Panc1 (cell line): ENCODE results near the gene AFDN.

Experiments
- POLR2AphosphoS5 ChIP-seq: IDR thresholded peaks from 2 replicates; pipeline ENCODE4 v1.6.1; 2012; ENCODE audit warnings: mild to moderate bottlenecking, low read depth, low read length, moderate library complexity
- SIN3A ChIP-seq: IDR thresholded peaks from 2 replicates; pipeline ENCODE4 v1.6.1; 2012; ENCODE audit warnings: low read depth, mild to moderate bottlenecking, low read length, moderate library complexity, borderline replicate concordance; ENCODE audit not compliant: insufficient read depth
- TF ChIP-seq, protein P1 (sequence below): fragments of 450-650 bp; IDR thresholded peaks from 2 replicates; pipeline ENCODE4 v1.5.1; 2017; ENCODE audit warnings: mild to moderate bottlenecking
- TF ChIP-seq, protein P2 (sequence below), 2 experiments: IDR thresholded peaks; 2 replicates each; pipeline ENCODE4 v1.6.1; 2011 to 2012; ENCODE audit warnings: low read depth in 2 of 2, control low read depth in 1 of 2, low read length in 1 of 2, mild to moderate bottlenecking in 1 of 2, moderate library complexity in 1 of 2; ENCODE audit not compliant: insufficient read depth in 1 of 2

DNA sequence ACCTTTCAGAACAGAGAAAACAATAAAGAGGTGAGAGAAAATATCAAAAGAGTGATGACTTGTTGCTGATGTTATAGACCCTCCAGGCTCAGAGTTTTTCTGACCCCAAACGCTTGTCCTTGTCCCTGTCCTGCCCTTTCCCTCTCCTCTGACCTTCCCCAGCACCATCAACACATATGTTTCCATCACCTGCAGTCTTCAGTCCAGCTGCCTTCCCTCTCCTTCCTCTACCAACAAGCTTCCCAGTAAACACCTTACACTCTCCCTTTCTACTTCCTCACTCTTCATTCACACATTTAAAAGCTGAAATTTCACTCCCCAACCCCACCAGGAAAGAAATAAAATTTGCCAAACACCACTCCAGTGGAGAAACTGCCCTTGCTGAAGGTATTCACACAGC is 25.4 kb upstream of the AFDN start:
- TF ChIP-seq, protein P1, sequence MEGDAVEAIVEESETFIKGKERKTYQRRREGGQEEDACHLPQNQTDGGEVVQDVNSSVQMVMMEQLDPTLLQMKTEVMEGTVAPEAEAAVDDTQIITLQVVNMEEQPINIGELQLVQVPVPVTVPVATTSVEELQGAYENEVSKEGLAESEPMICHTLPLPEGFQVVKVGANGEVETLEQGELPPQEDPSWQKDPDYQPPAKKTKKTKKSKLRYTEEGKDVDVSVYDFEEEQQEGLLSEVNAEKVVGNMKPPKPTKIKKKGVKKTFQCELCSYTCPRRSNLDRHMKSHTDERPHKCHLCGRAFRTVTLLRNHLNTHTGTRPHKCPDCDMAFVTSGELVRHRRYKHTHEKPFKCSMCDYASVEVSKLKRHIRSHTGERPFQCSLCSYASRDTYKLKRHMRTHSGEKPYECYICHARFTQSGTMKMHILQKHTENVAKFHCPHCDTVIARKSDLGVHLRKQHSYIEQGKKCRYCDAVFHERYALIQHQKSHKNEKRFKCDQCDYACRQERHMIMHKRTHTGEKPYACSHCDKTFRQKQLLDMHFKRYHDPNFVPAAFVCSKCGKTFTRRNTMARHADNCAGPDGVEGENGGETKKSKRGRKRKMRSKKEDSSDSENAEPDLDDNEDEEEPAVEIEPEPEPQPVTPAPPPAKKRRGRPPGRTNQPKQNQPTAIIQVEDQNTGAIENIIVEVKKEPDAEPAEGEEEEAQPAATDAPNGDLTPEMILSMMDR, result no peak
- TF ChIP-seq POLR2AphosphoS5 (no peak), SIN3A (no peak)
- TF ChIP-seq, protein P2, sequence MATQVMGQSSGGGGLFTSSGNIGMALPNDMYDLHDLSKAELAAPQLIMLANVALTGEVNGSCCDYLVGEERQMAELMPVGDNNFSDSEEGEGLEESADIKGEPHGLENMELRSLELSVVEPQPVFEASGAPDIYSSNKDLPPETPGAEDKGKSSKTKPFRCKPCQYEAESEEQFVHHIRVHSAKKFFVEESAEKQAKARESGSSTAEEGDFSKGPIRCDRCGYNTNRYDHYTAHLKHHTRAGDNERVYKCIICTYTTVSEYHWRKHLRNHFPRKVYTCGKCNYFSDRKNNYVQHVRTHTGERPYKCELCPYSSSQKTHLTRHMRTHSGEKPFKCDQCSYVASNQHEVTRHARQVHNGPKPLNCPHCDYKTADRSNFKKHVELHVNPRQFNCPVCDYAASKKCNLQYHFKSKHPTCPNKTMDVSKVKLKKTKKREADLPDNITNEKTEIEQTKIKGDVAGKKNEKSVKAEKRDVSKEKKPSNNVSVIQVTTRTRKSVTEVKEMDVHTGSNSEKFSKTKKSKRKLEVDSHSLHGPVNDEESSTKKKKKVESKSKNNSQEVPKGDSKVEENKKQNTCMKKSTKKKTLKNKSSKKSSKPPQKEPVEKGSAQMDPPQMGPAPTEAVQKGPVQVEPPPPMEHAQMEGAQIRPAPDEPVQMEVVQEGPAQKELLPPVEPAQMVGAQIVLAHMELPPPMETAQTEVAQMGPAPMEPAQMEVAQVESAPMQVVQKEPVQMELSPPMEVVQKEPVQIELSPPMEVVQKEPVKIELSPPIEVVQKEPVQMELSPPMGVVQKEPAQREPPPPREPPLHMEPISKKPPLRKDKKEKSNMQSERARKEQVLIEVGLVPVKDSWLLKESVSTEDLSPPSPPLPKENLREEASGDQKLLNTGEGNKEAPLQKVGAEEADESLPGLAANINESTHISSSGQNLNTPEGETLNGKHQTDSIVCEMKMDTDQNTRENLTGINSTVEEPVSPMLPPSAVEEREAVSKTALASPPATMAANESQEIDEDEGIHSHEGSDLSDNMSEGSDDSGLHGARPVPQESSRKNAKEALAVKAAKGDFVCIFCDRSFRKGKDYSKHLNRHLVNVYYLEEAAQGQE (IDR thresholded peaks at IDR 0.05; ENCODE audit: insufficient read depth in 1 of 2, low read depth in 2 of 2, low read length in 1 of 2), result no peak
